IMR-90 (cell line): ENCODE results near the gene WDR6. TPM values are rescaled to one million over a fixed set of nuclear protein-coding genes. Genes with fewer than 3 reads are reported as not detected.
A peak's percentile ranks its signal among the peaks of the same experiment; 100 is the strongest.

ENCODE experiments used
- ATAC-seq: fragments of 200-7000 bp; cut with Tn5 transposase; 2 replicates; pipeline ENCODE4 v1.9.1; 2020; ENCODE audit warnings: low read depth, mild to moderate bottlenecking, moderate library complexity
- BruUV-seq: library from RNA; stranded (reverse); fragments of 400-500 nt; replicated peaks from 2 replicates; lab custom pipeline; 2021; lab: Mats Ljungman, UMichigan
- CTCF ChIA-PET: fragments of 300-600 bp; formaldehyde crosslinking; extraction: SDS; loops from one replicate; lab custom pipeline; 2021; ENCODE audit warnings: antibody characterized with exemption; lab: Yijun Ruan, JAX
- POLR2A ChIA-PET: fragments of 300-600 bp; sonication (Branson Sonifier 250); formaldehyde crosslinking; loops from one replicate; lab custom pipeline; 2022; ENCODE audit warnings: antibody characterized with exemption; ENCODE audit not compliant: unreplicated experiment; lab: Charles Lee
- DNase-seq: peaks from one replicate; pipeline ENCODE4 v3.0.0; 2013
- H2AFZ ChIP-seq: replicated peaks from 2 replicates; pipeline ENCODE3; 2013; ENCODE audit warnings: low read length, mild to moderate bottlenecking; ENCODE audit not compliant: poor library complexity
- H2AK5ac ChIP-seq: 2 replicates; pipeline ENCODE4 v1.6.1; 2013; ENCODE audit warnings: low read depth, low read length, inconsistent platforms
- H2AK9ac ChIP-seq: replicated peaks from 2 replicates; pipeline ENCODE3; 2013; ENCODE audit warnings: mild to moderate bottlenecking, low read depth, low read length, moderate library complexity; ENCODE audit not compliant: poor library complexity
- H2BK120ac ChIP-seq: 2 replicates; pipeline ENCODE4 v1.6.1; 2013; ENCODE audit warnings: low read depth, low read length, inconsistent platforms
- H2BK15ac ChIP-seq: 3 replicates; pipeline ENCODE4 v1.6.1; 2013; ENCODE audit warnings: low read depth, low read length, inconsistent platforms
- H2BK20ac ChIP-seq: 2 replicates; pipeline ENCODE4 v1.6.1; 2013; ENCODE audit warnings: low read depth, mild to moderate bottlenecking, inconsistent platforms, low read length, moderate library complexity
- H2BK5ac ChIP-seq: 2 replicates; pipeline ENCODE4 v1.6.1; 2013; ENCODE audit warnings: mild to moderate bottlenecking, low read depth, low read length, inconsistent platforms; ENCODE audit not compliant: poor library complexity, severe bottlenecking
- H3K14ac ChIP-seq: replicated peaks from 2 replicates; pipeline ENCODE4 v1.6.1; 2013; ENCODE audit warnings: low read depth, low read length, inconsistent platforms
- H3K18ac ChIP-seq: 2 replicates; pipeline ENCODE4 v1.6.1; 2013; ENCODE audit warnings: low read depth, low read length, control low read depth
- H3K23ac ChIP-seq: 2 replicates; pipeline ENCODE4 v1.6.1; 2013; ENCODE audit warnings: low read depth, low read length, inconsistent platforms
- H3K27ac ChIP-seq: 2 replicates; pipeline ENCODE4 v1.5.1; 2013; ENCODE audit warnings: mild to moderate bottlenecking, control low read depth, low read length; ENCODE audit not compliant: insufficient read depth
- H3K27me3 ChIP-seq: 2 replicates; pipeline ENCODE4 v1.6.1; 2013; ENCODE audit warnings: low read length; ENCODE audit not compliant: control insufficient read depth, insufficient read depth
- H3K36me3 ChIP-seq: 2 replicates; pipeline ENCODE4 v1.6.1; 2013; ENCODE audit warnings: low read length, mixed read lengths; ENCODE audit not compliant: control insufficient read depth, insufficient read depth
- H3K4ac ChIP-seq: 2 replicates; pipeline ENCODE4 v1.6.1; 2013; ENCODE audit warnings: low read depth, low read length, inconsistent platforms
- H3K4me1 ChIP-seq: 2 replicates; pipeline ENCODE4 v1.6.1; 2013; ENCODE audit warnings: low read length, mixed read lengths; ENCODE audit not compliant: control insufficient read depth, insufficient read depth
- H3K4me2 ChIP-seq: 2 replicates; pipeline ENCODE4 v1.6.1; 2013; ENCODE audit warnings: low read depth, mild to moderate bottlenecking, control low read depth, low read length, moderate library complexity
- H3K4me3 ChIP-seq: 2 replicates; pipeline ENCODE4 v1.5.1; 2013; ENCODE audit warnings: low read depth, mild to moderate bottlenecking, control low read depth, low read length, moderate library complexity; ENCODE audit not compliant: insufficient read depth
- H3K56ac ChIP-seq: 2 replicates; pipeline ENCODE4 v1.6.1; 2013; ENCODE audit warnings: low read length, inconsistent platforms; ENCODE audit not compliant: insufficient read depth; ENCODE audit errors: extremely low read depth
- H3K79me1 ChIP-seq, 2 experiments: 2 replicates each; pipeline ENCODE4 v1.6.1; 2013; ENCODE audit warnings: low read length in 2 of 2, inconsistent platforms in 1 of 2, low read depth in 1 of 2
- H3K9ac ChIP-seq: 2 replicates; pipeline ENCODE4 v1.6.1; 2013; ENCODE audit warnings: low read depth, low read length, control low read depth
- H3K9me1 ChIP-seq: 2 replicates; pipeline ENCODE4 v1.6.1; 2013; ENCODE audit warnings: low read length, inconsistent platforms; ENCODE audit not compliant: insufficient read depth
- H3K9me3 ChIP-seq: 2 replicates; pipeline ENCODE4 v1.6.1; 2013; ENCODE audit warnings: low read length; ENCODE audit not compliant: control insufficient read depth, insufficient read depth
- H4K20me1 ChIP-seq: 2 replicates; pipeline ENCODE4 v1.6.1; 2013; ENCODE audit warnings: low read length, inconsistent platforms; ENCODE audit not compliant: insufficient read depth
- H4K5ac ChIP-seq: 2 replicates; pipeline ENCODE4 v1.6.1; 2013; ENCODE audit warnings: mild to moderate bottlenecking, low read depth, low read length, control low read depth
- H4K8ac ChIP-seq, 2 experiments: 2 replicates each; pipeline ENCODE4 v1.6.1; 2013; ENCODE audit warnings: low read depth in 2 of 2, low read length in 2 of 2, control low read depth in 1 of 2, inconsistent platforms in 1 of 2
- H4K91ac ChIP-seq: 2 replicates; pipeline ENCODE4 v1.6.1; 2013; ENCODE audit warnings: low read depth, low read length, inconsistent platforms; ENCODE audit not compliant: insufficient read depth
- BHLHE40 ChIP-seq: fragments of 150-350 bp; IDR thresholded peaks from 2 replicates; pipeline ENCODE4 v1.6.1; 2016; ENCODE audit warnings: mild to moderate bottlenecking, low read depth, low read length
- CEBPB ChIP-seq: IDR thresholded peaks from 2 replicates; pipeline ENCODE4 v1.6.1; 2012; ENCODE audit warnings: low read depth, low read length, improper control_type of control experiment
- CHD1 ChIP-seq: IDR thresholded peaks from 2 replicates; pipeline ENCODE4 v1.6.1; 2012; ENCODE audit warnings: low read depth, low read length, improper control_type of control experiment
- CTCF ChIP-seq: conservative IDR thresholded peaks from 2 replicates; pipeline ENCODE4 v1.5.1; 2012; ENCODE audit warnings: mild to moderate bottlenecking, low read depth, low read length, improper control_type of control experiment
- ELK1 ChIP-seq: fragments of 150-350 bp; IDR thresholded peaks from 2 replicates; pipeline ENCODE4 v1.6.1; 2016; ENCODE audit warnings: low read depth, mild to moderate bottlenecking, low read length, moderate library complexity, borderline replicate concordance
- FOS ChIP-seq: fragments of 150-350 bp; IDR thresholded peaks from 2 replicates; pipeline ENCODE4 v1.6.1; 2016; ENCODE audit warnings: low read depth, low read length
- MAFK ChIP-seq: IDR thresholded peaks from 2 replicates; pipeline ENCODE4 v1.6.1; 2012; ENCODE audit warnings: low read depth, low read length, improper control_type of control experiment
- MAZ ChIP-seq: IDR thresholded peaks from 2 replicates; pipeline ENCODE4 v1.6.1; 2012; ENCODE audit warnings: low read depth, mild to moderate bottlenecking, low read length, improper control_type of control experiment, moderate library complexity, borderline replicate concordance
- MXI1 ChIP-seq: IDR thresholded peaks from 2 replicates; pipeline ENCODE4 v1.6.1; 2012; ENCODE audit warnings: low read depth, mild to moderate bottlenecking, low read length, moderate library complexity, borderline replicate concordance
- NFE2L2 ChIP-seq: fragments of 150-350 bp; IDR thresholded peaks from 2 replicates; pipeline ENCODE4 v1.6.1; 2016; ENCODE audit warnings: low read depth, mild to moderate bottlenecking, low read length
- POLR2A ChIP-seq: IDR thresholded peaks from 2 replicates; pipeline ENCODE4 v1.6.1; 2012; ENCODE audit warnings: mild to moderate bottlenecking, low read depth, low read length
- RAD21 ChIP-seq: IDR thresholded peaks from 2 replicates; pipeline ENCODE4 v1.6.1; 2012; ENCODE audit warnings: low read length, improper control_type of control experiment
- RCOR1 ChIP-seq: IDR thresholded peaks from 2 replicates; pipeline ENCODE4 v1.6.1; 2012; ENCODE audit warnings: mild to moderate bottlenecking, low read length, improper control_type of control experiment; ENCODE audit not compliant: insufficient replicate concordance
- RFX5 ChIP-seq: IDR thresholded peaks from 2 replicates; pipeline ENCODE4 v1.8.0; 2012; ENCODE audit warnings: low read depth, mild to moderate bottlenecking, low read length, moderate library complexity
- SMC3 ChIP-seq: fragments of 150-350 bp; IDR thresholded peaks from 2 replicates; pipeline ENCODE4 v1.6.1; 2016; ENCODE audit warnings: low read depth, mild to moderate bottlenecking, antibody characterized with exemption, low read length, moderate library complexity
- WGBS, 2 experiments: methylation state at CpG; one replicate each; pipeline versions ENCODE4 v1.1.5 to v1.1.7; 2013; ENCODE audit warnings: missing lambda C conversion rate in 2 of 2; ENCODE audit not compliant: insufficient read length in 1 of 2; ENCODE audit errors: extremely low coverage in 2 of 2; 5-methylcytosine and 5-hydroxymethylcytosine counted together
- dilution Hi-C: fragments of 300-500 bp; cut with HindIII; formaldehyde crosslinking; loops from one replicate; pipeline ENCODE4 v1.14.3; 2018; ENCODE audit warnings: low sequenced_read_pairs; ENCODE audit not compliant: unreplicated experiment
- in situ Hi-C: fragments of 300-500 bp; cut with MboI; formaldehyde crosslinking; loops from 3 replicates; pipeline ENCODE4 v1.14.3; 2019; ENCODE audit warnings: low sequenced_read_pairs, inconsistent platforms, mixed read lengths
- intact Hi-C: fragments of 100-400 bp; cut with micrococcal nuclease; formaldehyde crosslinking; loops from 2 replicates; pipeline ENCODE4 v1.10.0; 2022
- polyA plus RNA-seq, 3 experiments: library from polyadenylated mRNA; depleted of rRNA; stranded (reverse); fragments of >200 nt; gene quantifications; 2 replicates each; pipeline ENCODE4 v1.2.3, GENCODE V29; 2012; ENCODE audit warnings: low replicate concordance in 1 of 3
- total RNA-seq: library from RNA; depleted of rRNA; stranded (reverse); fragments of >200 nt; gene quantifications from 2 replicates; pipeline ENCODE4 v1.2.3, GENCODE V29; 2012
- TF ChIP-seq, protein P1 (sequence below): fragments of 150-350 bp; IDR thresholded peaks from 2 replicates; pipeline ENCODE4 v1.6.1; 2017; ENCODE audit warnings: mild to moderate bottlenecking, antibody characterized with exemption, low read length, low read depth

WDR6 gene
- total and polyA plus RNA-seq, 2 of the 4 experiments (the other 2 are of a cell fraction), result 60.9 to 160 TPM

GRCh38 chr3:49026536-49026935, 19.3 kb downstream of the WDR6 start:
- whole genome bisulfite sequencing, 2 experiments, result no CpG with 5 or more reads among the region's 3 CpGs
- CTCF ChIA-PET, result no interaction called here

More at GRCh38 chr3:49026536-49026935, 19.3 kb downstream of the WDR6 start:
- no peak overlapping the region for H3K27ac ChIP-seq
- BruUV-seq, result TSS peak; percentile 28
- no peak overlapping the region for H3K4me2 ChIP-seq
- peaks cover 31 to 69% of the 10 kb centered on the region in 2 experiments for H3K79me1 ChIP-seq
- no peak overlapping the region for H2AK5ac ChIP-seq
- in situ Hi-C loops (no loop called here), dilution Hi-C loops (no loop called here), intact Hi-C loops (no loop called here)
- no peak overlapping the region for H2BK15ac ChIP-seq
- no peak overlapping the region for H3K4me3 ChIP-seq
- DNase-seq (no peak), ATAC-seq (no peak)
- H2BK5ac ChIP-seq, result no peak overlapping the region
- H3K9me3 ChIP-seq, result no peaks in the 10 kb centered on the region
- H2BK120ac ChIP-seq, result no peak overlapping the region
- H3K4ac ChIP-seq, result no peak overlapping the region
- peaks cover 5% of the 10 kb centered on the region for H3K4me1 ChIP-seq
- H4K5ac ChIP-seq, result no peak overlapping the region
- H4K91ac ChIP-seq, result no peak overlapping the region
- H2AFZ ChIP-seq, result no peak overlapping the region
- peaks cover 20% of the 10 kb centered on the region for H4K20me1 ChIP-seq
- H3K14ac ChIP-seq, result no peak overlapping the region
- H3K36me3 ChIP-seq, result peaks cover 49% of the 10 kb centered on the region
- POLR2A ChIA-PET, result no interaction called here
- peaks cover 32% of the 10 kb centered on the region for H3K9me1 ChIP-seq
- TF ChIP-seq MXI1 (no peak), CHD1 (no peak), RFX5 (no peak), RAD21 (no peak), POLR2A (no peak), CTCF (no peak), RCOR1 (no peak), CEBPB (no peak), SMC3 (no peak), NFE2L2 (no peak), FOS (no peak), BHLHE40 (no peak), MAZ (no peak), MAFK (no peak), ELK1 (no peak)
- TF ChIP-seq, protein P1, sequence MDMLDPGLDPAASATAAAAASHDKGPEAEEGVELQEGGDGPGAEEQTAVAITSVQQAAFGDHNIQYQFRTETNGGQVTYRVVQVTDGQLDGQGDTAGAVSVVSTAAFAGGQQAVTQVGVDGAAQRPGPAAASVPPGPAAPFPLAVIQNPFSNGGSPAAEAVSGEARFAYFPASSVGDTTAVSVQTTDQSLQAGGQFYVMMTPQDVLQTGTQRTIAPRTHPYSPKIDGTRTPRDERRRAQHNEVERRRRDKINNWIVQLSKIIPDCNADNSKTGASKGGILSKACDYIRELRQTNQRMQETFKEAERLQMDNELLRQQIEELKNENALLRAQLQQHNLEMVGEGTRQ, result no peak
- no peak overlapping the region for H3K18ac ChIP-seq
- no peak overlapping the region for H3K56ac ChIP-seq
- no peak overlapping the region for H3K23ac ChIP-seq
- H3K27me3 ChIP-seq, result no peaks in the 10 kb centered on the region
- no peak overlapping the region for H3K9ac ChIP-seq
- no peak overlapping the region for H2AK9ac ChIP-seq
- no peak overlapping the region for H4K8ac ChIP-seq
- no peak overlapping the region for H2BK20ac ChIP-seq
